AG04449 (cell line): ENCODE results near the gene DGKZ.

Source experiments
- CTCF ChIA-PET: fragments of 350-600 bp; formaldehyde crosslinking; extraction: SDS; loops from one replicate; lab custom pipeline; 2021; ENCODE audit warnings: antibody characterized with exemption; lab: Yijun Ruan, JAX
- POLR2A ChIA-PET: fragments of 400-600, 350-600 bp; formaldehyde crosslinking; extraction: SDS; loops from one replicate; lab custom pipeline; 2020; ENCODE audit warnings: antibody characterized with exemption, inconsistent platforms; lab: Yijun Ruan, JAX
- DNase-seq: peaks from one replicate; pipeline ENCODE4 v3.0.0-alpha.2; 2010; ENCODE audit warnings: low read depth, low spot score
- H3K4me3 ChIP-seq: 2 replicates; pipeline ENCODE4 v1.5.1; 2011; ENCODE audit warnings: low read depth, mild to moderate bottlenecking, control low read depth, low read length
- TF ChIP-seq, protein P1 (sequence below): IDR thresholded peaks from one replicate; pipeline ENCODE4 v1.5.1; 2011; ENCODE audit warnings: mild to moderate bottlenecking, moderate library complexity, low read length, control low read depth, inconsistent platforms; ENCODE audit not compliant: insufficient read depth; ENCODE audit errors: missing control alignments

The DGKZ gene

DNA sequence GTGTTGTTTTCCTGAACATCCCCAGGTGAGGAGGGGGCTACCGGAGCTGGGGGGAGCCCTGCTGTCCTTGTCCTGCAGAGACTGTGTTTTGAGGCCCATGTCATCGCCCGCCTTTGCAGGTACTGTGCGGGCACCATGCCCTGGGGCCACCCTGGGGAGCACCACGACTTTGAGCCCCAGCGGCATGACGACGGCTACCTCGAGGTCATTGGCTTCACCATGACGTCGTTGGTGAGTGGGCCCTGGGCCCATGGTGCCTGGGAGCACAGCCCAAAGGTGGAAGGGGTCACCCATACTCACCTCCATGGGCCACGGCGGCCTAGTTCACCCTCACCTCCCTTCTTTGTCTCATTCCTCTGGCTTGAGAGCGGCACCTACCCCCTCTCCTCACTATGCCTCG, 27.6 kb downstream of the DGKZ start:
- TF ChIP-seq, protein P1, sequence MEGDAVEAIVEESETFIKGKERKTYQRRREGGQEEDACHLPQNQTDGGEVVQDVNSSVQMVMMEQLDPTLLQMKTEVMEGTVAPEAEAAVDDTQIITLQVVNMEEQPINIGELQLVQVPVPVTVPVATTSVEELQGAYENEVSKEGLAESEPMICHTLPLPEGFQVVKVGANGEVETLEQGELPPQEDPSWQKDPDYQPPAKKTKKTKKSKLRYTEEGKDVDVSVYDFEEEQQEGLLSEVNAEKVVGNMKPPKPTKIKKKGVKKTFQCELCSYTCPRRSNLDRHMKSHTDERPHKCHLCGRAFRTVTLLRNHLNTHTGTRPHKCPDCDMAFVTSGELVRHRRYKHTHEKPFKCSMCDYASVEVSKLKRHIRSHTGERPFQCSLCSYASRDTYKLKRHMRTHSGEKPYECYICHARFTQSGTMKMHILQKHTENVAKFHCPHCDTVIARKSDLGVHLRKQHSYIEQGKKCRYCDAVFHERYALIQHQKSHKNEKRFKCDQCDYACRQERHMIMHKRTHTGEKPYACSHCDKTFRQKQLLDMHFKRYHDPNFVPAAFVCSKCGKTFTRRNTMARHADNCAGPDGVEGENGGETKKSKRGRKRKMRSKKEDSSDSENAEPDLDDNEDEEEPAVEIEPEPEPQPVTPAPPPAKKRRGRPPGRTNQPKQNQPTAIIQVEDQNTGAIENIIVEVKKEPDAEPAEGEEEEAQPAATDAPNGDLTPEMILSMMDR = no peak
- CTCF ChIA-PET = interaction anchor here (1.3 to 27.5 kb wide), 2 partner anchors 14 to 25 kb away, joined by 3 to 498 read pairs; partner anchors contain the start of gene DGKZ
- POLR2A ChIA-PET = no interaction called here
- no peak for DNase-seq
- no peak overlapping the region for H3K4me3 ChIP-seq

DNA sequence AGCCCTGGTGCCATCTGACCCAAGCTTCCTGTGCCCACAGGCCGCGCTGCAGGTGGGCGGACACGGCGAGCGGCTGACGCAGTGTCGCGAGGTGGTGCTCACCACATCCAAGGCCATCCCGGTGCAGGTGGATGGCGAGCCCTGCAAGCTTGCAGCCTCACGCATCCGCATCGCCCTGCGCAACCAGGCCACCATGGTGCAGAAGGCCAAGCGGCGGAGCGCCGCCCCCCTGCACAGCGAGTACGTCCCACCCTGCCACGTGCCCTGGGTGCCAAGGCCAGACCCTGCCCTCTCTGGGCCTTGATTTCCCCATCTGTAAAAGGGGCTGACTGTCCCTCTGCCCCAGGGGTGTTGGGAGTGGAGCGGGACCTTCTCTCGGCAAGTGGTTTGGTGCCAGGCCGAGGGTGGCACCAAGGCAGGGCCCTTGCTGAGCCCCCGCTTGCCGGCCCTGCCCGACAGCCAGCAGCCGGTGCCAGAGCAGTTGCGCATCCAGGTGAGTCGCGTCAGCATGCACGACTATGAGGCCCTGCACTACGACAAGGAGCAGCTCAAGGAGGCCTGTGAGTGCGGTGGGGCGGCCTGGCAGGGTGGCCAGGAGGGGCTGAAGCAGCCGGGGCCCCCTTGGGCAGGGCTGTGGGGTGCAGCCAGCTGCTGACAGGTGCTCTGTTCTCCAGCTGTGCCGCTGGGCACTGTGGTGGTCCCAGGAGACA, 28.3 kb downstream of the DGKZ start:
- TF ChIP-seq, protein P1 = no peak
- ChIA-PET POLR2A (no interaction called here), CTCF (interaction anchor here (1.0 to 27.5 kb wide), 4 partner anchors 10 to 25 kb away, joined by 3 to 498 read pairs (median 14); partner anchors contain the start of gene DGKZ)
- DNase-seq = no peak
- H3K4me3 ChIP-seq = no peak overlapping the region

DNA sequence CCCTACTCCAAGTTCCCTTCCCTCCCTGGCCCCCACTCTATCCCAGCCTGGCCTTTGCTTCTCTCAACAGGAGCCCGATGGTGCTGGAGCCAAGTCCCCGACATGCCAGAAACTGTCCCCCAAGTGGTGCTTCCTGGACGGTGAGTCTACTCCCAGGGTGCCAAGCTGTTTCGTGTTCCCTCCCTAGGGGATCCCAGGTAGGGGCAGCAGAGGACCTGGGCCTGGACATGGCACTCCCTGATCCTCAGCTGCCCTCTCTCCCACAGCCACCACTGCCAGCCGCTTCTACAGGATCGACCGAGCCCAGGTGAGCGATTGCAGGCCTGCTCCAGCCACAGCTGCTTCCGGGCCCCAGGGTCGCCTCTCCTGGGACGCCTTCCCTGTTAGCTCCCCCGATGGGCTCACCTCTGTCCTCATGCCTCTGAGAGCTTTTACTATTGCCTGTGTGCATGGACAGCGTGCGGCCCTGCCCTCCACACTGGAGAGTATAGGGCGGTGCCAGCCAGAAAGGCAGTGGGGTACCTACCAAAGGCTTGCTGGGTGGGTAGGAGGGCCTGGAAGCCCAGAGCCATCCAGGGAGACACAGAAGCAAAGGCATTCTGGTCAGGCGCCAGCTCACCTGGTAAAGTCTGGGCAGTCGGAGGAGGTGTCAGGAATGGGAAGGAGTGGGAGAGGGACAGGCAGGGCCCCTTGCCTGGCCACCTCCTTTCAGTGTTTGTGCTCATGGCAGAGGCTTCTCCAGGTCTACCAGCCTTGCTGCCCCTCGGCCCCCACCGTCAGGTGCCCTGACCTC, 29.2 kb downstream of the DGKZ start:
- DNase-seq = no peak
- TF ChIP-seq, protein P1 = no peak
- ChIA-PET CTCF (interaction anchor here (1.0 to 27.5 kb wide), 5 partner anchors 8 to 26 kb away, joined by 3 to 498 read pairs (median 24); partner anchors contain the start of gene DGKZ), POLR2A (no interaction called here)
- no peak overlapping the region for H3K4me3 ChIP-seq

DNA sequence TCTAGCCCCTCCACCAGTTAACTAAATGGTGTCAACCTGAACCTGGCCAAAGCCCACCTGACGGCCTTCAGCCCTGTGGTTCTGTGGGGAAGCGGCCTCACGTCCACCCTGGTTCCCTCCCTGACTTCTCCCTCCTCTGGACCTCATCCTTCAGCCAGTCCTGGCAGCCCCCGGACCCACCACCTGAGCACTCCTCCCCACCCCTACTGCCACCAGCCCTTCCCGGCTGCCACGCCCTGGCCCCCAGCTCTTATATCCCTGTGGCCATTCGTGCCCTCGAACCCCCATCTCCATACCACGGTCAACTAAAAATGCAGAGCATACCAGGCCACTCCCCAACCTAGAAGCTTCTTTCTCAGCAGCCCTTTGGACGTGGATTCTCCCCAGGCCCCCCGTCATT, 30.0 kb downstream of the DGKZ start:
- no peak for DNase-seq
- TF ChIP-seq, protein P1 = no peak
- no peak overlapping the region for H3K4me3 ChIP-seq
- ChIA-PET POLR2A (no interaction called here), CTCF (interaction anchor here (0.8 to 27.5 kb wide), 5 partner anchors 8 to 27 kb away, joined by 4 to 498 read pairs (median 24); partner anchors contain the start of genes CHRM4 and DGKZ)

DNA sequence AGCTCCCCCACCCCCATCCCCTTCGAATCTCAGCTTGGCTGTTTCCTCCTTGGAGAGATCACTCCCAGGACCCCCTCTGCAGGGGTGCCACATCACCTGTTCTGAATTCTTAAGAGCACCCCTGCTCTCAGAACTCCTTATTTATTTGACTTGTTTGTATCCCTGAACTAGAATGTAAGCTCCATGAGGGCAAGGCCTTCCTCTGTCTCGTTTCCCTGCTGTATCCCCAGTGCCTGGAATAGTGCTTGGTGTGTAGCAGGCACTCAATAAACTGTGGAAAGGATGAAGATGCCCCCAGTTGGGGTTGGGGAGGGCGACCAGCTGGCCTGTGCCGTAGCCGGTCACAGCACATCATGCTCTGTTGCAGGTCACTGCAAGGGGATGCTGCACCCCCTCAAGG, 30.6 kb downstream of the DGKZ start:
- ChIA-PET CTCF (interaction anchor here (0.8 to 4.5 kb wide), 6 partner anchors 9 to 151 kb away, joined by 3 to 35 read pairs (median 10); partner anchors contain the start of gene CHRM4), POLR2A (no interaction called here)
- no peak overlapping the region for H3K4me3 ChIP-seq
- no peak for DNase-seq
- TF ChIP-seq, protein P1 = no peak

DNA sequence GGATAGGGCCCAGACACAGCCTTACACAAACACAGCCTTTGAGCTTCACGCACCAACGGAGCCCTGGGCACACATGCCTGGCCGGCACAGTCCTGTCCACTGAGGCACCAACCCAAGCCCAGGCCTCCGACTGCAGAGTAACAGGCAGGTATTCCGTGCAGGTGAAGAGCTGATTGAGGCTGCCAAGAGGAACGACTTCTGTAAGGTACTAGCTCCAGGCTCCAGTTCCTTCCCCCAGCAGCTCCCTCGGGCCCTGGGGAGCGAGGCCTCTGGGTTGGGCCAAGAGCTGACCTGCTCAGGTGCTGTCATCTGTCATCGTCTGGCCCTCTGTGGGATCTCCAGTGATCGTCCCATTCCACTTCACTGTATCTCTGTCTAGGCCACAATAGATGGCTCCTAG, 31.0 kb downstream of the DGKZ start:
- ChIA-PET CTCF (interaction anchor here (1.1 to 4.5 kb wide), 5 partner anchors 9 to 150 kb away, joined by 3 to 35 read pairs (median 15); no protein-coding TSS in a partner anchor), POLR2A (no interaction called here)
- TF ChIP-seq, protein P1 = no peak
- no peak overlapping the region for H3K4me3 ChIP-seq
- no peak for DNase-seq
